HK-2 (cell line): ENCODE measurements around the gene KIF14.

Experiments used
- DNase-seq: peaks from one replicate; pipeline ENCODE4 v3.0.0-alpha.2; 2018; ENCODE audit not compliant: unreplicated experiment

The KIF14 gene, protein sequence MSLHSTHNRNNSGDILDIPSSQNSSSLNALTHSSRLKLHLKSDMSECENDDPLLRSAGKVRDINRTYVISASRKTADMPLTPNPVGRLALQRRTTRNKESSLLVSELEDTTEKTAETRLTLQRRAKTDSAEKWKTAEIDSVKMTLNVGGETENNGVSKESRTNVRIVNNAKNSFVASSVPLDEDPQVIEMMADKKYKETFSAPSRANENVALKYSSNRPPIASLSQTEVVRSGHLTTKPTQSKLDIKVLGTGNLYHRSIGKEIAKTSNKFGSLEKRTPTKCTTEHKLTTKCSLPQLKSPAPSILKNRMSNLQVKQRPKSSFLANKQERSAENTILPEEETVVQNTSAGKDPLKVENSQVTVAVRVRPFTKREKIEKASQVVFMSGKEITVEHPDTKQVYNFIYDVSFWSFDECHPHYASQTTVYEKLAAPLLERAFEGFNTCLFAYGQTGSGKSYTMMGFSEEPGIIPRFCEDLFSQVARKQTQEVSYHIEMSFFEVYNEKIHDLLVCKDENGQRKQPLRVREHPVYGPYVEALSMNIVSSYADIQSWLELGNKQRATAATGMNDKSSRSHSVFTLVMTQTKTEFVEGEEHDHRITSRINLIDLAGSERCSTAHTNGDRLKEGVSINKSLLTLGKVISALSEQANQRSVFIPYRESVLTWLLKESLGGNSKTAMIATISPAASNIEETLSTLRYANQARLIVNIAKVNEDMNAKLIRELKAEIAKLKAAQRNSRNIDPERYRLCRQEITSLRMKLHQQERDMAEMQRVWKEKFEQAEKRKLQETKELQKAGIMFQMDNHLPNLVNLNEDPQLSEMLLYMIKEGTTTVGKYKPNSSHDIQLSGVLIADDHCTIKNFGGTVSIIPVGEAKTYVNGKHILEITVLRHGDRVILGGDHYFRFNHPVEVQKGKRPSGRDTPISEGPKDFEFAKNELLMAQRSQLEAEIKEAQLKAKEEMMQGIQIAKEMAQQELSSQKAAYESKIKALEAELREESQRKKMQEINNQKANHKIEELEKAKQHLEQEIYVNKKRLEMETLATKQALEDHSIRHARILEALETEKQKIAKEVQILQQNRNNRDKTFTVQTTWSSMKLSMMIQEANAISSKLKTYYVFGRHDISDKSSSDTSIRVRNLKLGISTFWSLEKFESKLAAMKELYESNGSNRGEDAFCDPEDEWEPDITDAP (N-terminal part only)

DNA sequence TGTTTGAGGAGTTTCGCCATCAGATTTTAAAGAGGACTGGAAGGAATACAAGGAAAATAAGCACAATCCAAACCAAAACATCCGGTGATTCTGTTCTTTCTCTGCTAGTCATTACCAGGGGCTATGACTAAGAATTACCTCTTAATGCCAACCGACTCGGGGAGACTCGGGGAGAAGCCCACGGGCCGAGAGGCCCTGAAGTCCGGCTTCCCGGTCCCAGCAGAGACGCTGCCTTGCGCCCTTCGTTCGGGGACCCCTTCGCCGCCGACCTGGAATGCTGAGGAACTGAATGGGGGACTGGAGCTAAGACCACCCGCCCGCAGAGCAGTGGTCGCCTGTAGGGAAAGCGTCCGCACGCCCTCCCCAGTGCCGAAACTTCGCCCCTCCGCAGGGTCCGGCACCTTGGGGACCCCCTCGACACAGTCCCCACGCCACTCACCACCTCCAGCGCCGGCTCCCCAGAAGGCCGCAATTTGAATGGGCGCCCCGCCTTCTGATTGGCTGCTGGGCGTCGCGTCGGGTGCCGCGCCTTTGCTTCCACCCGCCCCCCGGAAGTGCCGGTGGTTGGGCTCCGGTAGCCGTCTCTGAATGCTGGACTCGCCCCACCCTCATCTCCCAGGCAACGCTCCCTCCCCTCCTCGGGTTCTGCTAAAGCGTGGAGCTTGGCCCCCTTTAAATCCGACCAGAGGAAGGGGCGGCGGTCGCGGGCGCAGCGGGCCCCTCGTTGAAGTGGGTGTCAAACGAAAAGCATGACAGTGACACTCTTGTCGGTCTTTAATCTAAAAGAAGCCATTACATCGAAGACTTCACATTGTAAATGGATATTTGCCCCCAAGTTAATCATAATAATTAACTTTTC, at the start of gene KIF14:
Gene KIF14, minus strand, starts transcription at position 479 of the 859 bp plus-strand sequence. CDS start 2,028 bp downstream, outside the sequence.
- DNase-seq, result peak; percentile 95

DNA sequence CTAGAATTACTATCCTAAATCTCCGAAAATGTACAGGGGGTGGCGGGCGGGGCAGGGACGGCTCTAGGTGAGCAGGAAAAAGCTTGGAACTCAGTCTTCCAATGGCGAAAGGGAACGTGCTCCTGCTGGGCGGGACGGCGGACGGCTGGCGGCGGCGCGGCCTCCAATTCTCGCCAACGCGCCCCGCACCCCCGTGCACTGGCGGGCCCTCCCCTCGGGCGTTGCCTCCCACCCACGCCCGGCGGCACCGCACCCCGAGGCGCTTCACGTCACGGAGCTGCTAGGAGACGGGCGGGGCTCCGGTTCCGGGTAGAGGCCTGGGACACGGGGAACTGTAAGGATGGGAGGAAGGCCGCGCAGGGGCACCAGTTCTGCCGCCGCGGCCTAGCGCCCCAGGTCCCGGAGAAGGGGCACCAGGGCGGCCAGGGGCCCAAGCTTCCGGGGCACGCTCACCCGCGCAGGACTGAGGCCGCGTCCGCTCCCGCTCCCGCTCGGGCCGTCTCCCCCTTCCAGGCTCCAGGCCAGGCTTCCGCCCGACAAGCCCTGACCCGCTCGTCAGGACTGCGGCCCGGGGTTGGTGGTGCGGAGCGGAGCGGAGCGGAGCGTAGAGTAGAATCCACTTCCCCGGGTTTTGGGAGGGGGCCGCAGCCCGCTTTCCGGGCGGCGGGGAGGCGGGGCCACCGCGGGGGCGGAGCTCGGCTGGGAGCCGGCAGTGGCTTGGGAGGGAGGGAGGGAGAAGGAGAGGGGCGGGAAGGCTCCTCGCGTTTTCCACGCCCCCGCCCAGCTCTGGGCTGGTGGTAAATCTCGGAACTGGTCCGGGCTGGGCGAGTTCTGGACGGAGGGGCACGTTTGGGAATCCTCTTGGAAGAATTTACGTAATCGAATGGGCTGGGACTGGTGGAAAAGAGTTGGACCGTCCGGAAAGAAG, 49.0 kb upstream of the KIF14 start, which contains the start of gene DDX59:
Gene DDX59, minus strand, starts transcription at position 594 of the 928 bp plus-strand sequence. CDS start 3,167 bp downstream, outside the sequence.
- peak; percentile 98 for DNase-seq

GRCh38 chr1:200668514-200669313, 48.2 kb upstream of the KIF14 start:
- DNase-seq, result no peak

DNA sequence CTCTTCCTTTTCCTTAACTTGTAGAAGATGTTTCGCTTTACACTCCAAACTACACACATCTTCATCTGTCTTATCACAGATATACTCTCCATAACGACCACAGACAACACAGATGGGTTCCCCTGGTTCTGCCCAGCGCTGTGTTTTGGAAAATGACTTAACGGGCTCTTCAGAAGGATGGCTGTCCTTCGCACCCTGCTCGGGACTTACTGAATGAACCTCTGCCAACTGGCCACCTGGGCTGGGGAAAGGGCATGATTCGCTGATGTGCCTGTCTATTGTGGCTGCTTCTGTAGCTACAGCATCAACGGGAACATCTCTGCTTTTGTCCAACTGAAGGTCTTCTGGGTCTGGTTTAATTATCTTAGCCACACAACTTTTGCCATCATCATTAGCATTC, 45.8 kb upstream of the KIF14 start:
- DNase-seq, result no peak

DNA sequence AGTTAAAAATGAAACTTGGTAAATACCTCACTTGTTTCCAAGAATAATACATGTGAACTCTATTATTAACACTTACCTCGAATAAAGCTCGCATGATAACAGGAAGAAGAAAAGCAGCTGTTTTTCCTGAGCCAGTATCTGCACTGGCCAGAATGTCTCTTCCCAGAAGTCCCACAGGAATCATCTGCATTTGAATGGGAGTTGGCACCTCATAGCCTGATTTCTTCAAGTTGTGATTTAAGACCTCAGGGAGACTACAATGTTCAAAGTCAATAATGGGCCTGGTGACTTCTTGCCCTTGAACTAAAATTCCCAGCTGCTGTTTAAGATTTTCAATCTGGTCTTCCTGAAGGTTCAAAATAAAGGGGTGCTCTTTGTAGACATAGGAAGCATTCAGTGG, 45.3 kb upstream of the KIF14 start:
- no peak for DNase-seq

GRCh38 chr1:200660719-200661118, 40.2 kb upstream of the KIF14 start:
- DNase-seq, result no peak

- peak; percentile 69 for DNase-seq
Measured at GRCh38 chr1:200659269-200659668, 38.7 kb upstream of the KIF14 start.

DNA sequence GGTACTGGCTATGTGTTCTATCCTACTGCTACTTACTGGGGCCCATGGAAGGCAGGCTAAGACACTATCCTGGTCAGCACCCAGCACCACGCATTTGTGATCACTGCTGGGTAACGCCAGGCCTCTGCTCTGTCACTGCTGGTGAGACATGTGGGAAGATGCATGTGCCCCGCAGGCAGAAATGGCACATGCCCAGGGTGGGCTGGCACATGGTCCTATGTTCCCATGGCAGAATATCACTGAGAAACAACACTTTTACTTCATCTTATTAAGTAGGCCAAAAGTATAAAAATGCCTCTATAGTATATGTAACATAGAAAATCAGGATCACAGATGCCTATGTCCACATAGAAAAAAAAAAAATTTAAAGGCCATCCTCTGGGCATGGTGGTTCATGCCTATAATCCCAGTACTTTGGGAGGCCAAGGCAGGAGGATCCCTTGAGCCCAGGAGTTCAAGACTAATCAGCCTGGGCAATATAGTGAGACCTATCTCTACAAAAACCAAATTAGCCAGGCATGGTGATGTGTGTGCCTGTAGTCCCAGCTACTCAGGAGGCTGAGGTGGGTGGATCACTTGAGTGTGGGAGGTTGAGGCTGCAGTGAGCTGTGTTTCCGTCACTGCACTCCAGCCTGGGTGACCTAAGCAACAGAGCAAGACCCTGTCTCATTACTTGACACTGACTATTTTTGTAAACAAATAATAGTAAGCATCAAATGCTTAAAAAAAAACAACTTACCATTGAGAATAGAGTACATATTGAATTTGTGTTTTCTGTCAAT, 37.7 kb upstream of the KIF14 start:
- DNase-seq, result no peak

DNA sequence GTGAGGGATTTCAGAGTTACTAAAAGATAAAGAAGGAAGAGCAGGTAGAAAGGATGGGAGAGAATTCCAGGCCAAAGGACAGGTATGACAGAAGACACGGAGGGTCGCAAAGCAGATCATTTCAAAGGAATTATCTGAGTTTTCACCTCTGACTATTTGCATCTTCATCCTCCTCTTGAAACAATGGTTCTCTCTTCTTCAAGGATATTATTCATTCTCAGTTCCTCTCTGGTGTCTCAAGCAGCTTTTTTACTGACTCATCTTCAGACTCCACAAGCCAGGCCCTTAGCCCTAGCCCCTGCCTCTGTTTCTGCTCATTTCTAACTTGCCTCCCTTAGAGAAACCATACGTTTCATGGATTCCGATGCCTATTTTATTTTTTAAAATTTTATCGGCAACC, 34.1 kb upstream of the KIF14 start:
- DNase-seq, result no peak

DNA sequence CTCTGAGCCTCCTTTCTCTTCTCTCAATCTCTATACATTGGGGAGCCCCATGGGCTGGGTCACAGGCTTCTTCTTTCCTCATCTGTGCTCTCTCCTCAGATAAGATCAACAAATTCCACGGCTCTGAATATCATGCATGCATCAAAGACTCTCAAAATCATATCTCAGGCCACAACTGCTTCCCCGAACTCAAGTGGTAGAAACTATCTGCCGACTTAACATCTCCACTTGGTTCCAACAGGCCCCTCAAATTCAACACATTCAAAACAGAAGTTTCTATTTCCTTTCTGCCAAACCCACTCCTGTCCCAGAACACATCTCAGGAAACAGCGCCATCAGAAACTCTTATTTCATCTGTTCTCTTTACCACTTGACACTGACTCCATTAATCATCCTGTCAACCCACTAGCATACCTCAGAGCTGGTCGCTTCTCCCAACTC, 32.5 kb upstream of the KIF14 start:
- no peak for DNase-seq

GRCh38 chr1:200652378-200652777, 31.8 kb upstream of the KIF14 start:
- DNase-seq, result no peak

- DNase-seq, result no peak
Measured at GRCh38 chr1:200646515-200646914, 26.0 kb upstream of the KIF14 start.

GRCh38 chr1:200644021-200644420, 23.5 kb upstream of the KIF14 start:
- DNase-seq, result no peak

- DNase-seq, result no peak
Measured at GRCh38 chr1:200642481-200642880, 21.9 kb upstream of the KIF14 start.

DNA sequence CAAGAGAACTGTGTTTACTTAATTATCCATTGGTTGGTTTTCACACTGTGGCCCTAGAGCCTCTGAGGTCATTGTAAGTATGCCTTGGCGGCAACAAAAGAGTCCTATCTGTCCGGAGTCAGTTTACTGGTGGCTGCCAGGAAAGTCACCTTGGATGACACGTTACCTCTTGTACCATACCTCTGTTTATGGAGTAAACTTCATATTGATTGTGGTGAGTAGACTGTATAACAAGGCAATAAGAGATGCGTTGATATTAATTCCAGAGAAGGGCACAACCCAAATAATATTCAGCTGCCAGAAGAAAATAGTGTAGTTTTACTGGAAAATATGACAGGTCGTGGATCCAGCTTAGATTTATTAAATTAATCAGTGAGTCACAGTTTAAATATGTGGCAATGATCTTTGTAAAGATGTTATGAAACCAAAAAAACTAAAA, 20.4 kb upstream of the KIF14 start:
- DNase-seq, result no peak

- no peak for DNase-seq
Measured at GRCh38 chr1:200640373-200640962, 19.9 kb upstream of the KIF14 start.

DNA sequence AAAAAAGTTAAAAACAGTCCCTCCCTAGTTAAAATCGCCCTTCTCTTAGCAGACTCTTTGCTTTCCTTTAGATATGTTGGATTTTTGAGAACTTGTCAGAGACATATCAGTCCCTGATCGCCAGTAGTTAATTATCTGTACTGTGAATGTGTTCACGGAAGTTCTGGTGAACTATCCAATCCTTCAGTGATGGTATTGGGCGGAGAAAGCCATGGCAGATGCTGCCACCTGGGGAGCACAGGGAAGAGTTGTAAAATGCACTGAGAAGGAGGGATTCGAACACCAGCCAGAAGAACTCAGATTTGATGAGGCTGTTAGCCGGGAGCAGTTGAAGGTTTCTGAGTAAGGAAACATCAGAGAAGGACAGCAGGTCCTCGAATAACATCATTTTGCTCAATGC, 17.5 kb upstream of the KIF14 start:
- DNase-seq, result no peak

- DNase-seq, result no peak
Measured at GRCh38 chr1:200636681-200637080, 16.1 kb upstream of the KIF14 start.
